Naive B cell (primary cell): ENCODE measurements around the gene VAV2. TPM values are rescaled to one million over a fixed set of nuclear protein-coding genes. Genes with fewer than 3 reads are reported as not detected.

Experiments
- ATAC-seq, 2 donors: fragments of 150-1000 bp; cut with Tn5 transposase; 2 replicates each; pipeline ENCODE4 v1.10.0; 2021; ENCODE audit warnings: low read depth in 2 of 2, mild to moderate bottlenecking in 2 of 2, moderate library complexity in 2 of 2
- DNase-seq: peaks from one replicate; pipeline ENCODE4 v3.0.0; 2022
- H3K27ac Mint-ChIP-seq, 6 donors: one replicate each; pipeline ENCODE4 v1.8.0; 2020 to 2022; ENCODE audit warnings: mild to moderate bottlenecking in 6 of 6, mixed read lengths in 6 of 6, moderate library complexity in 5 of 6, inconsistent platforms in 2 of 6
- H3K27me3 Mint-ChIP-seq, 3 donors: one replicate each; pipeline ENCODE4 v1.8.0; 2021 to 2022; ENCODE audit warnings: mixed read lengths in 3 of 3, mild to moderate bottlenecking in 1 of 3
- H3K36me3 Mint-ChIP-seq, 2 donors: one replicate each; pipeline ENCODE4 v1.8.0; 2020 to 2022; ENCODE audit warnings: mixed read lengths in 2 of 2, inconsistent platforms in 1 of 2, mild to moderate bottlenecking in 1 of 2
- H3K4me1 Mint-ChIP-seq, 3 donors: one replicate each; pipeline ENCODE4 v1.8.0; 2020 to 2022; ENCODE audit warnings: mixed read lengths in 3 of 3, inconsistent platforms in 1 of 3, mild to moderate bottlenecking in 1 of 3, moderate library complexity in 1 of 3
- H3K4me3 Mint-ChIP-seq, 8 donors: one replicate each; pipeline ENCODE4 v1.8.0; 2020 to 2022; ENCODE audit warnings: mild to moderate bottlenecking in 8 of 8, mixed read lengths in 8 of 8, moderate library complexity in 8 of 8, inconsistent platforms in 2 of 8
- H3K9me3 Mint-ChIP-seq, 7 donors: one replicate each; pipeline ENCODE4 v1.8.0; 2020 to 2022; ENCODE audit warnings: mixed read lengths in 7 of 7, mild to moderate bottlenecking in 5 of 7, inconsistent platforms in 2 of 7, moderate library complexity in 1 of 7
- polyA plus RNA-seq, 6 donors: library from polyadenylated mRNA; unstranded; fragments of 300-500 nt; fragmentation: Illumina TruSeq; gene quantifications; one replicate each; pipeline ENCODE4 v1.2.3, GENCODE V29; 2021; ENCODE audit warnings: low read depth in 6 of 6

Gene VAV2
- polyA plus RNA-seq, 6 donors from 2014 or later: 5.7 to 33.3 (median 15.2) TPM

DNA sequence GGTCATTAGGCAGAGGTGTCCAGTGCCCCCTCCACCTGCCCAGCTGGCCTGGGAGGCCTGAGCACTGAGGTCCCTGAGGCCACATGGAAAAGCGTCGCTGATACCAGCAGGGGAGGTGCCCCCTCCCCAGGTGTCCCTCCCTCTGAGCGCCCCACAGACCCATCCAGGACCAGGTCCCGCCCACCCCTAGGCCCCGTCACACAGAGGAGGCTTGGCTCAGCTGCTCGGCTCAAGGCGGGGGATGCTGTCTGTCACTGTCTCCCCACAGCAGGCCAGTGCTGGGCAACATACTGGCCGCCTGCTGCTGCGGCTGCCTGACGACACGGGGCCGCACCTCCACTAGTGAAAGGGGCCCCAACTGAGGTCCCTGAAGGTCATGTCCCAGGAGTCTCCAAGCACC is 71.7 kb downstream of the VAV2 start:
- Mint-ChIP-seq H3K4me1 (peaks cover 36 to 58% (median 54%) of the 10 kb centered on the region in 3 donors), H3K27me3 (no peaks in the 10 kb centered on the region), H3K4me3 (no peak overlapping the region), H3K9me3 (peaks cover 0 to 2% (median 0%) of the 10 kb centered on the region in 7 donors), H3K36me3 (no peaks in the 10 kb centered on the region), H3K27ac (no peak overlapping the region)
- DNase-seq (no peak), ATAC-seq (no peak)

- DNase-seq: no peak
- Mint-ChIP-seq H3K27me3 (no peaks in the 10 kb centered on the region), H3K36me3 (no peaks in the 10 kb centered on the region), H3K4me1 (peaks cover 44 to 65% (median 58%) of the 10 kb centered on the region in 3 donors), H3K9me3 (peaks cover 0 to 2% (median 0%) of the 10 kb centered on the region in 7 donors), H3K4me3 (peak overlapping the region in 3 of 8 donors; percentile 55 to 68 (median 57)), H3K27ac (peak overlapping the region in 3 of 6 donors; percentile 4 to 68 (median 63))
- ATAC-seq: no peak
Observed at GRCh38 chr9:133919253-133920115, 72.6 kb downstream of the VAV2 start.

DNA sequence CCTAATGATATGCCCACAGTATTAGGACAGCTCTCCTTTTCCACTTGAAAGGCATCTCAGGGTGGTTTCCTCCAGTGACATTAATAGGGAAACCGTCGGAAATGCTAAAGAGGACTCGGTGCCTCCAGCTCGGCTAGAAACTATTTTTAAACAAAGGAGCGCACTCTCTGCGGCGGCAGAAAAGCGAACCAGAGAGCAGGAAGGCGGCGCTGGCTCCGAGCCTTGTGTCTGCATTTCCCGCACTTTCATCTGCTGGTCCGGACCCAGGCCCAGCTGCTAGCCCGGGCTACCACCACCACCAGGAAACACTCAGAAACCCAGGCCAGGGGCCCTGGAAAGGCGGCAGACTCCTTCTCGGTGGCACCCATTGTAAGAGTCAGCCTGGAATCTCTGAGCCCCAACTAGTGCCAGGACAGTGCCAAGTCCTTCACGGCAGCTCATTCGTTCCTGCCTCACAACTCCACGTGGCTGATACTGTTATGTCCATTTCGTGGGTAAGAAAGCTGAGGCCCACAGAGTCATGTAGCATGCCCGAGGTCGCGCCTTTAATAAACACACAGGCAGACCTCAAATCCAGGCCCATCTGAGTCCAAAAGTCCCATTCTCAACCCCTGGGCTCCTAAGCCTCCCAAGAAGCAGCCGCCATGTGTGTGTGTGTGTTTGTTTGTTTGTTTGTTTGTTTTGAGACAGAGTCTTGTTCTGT is 73.9 kb downstream of the VAV2 start:
- Mint-ChIP-seq H3K4me1 (peaks cover 48 to 69% (median 65%) of the 10 kb centered on the region in 3 donors), H3K9me3 (peaks cover 0 to 1% (median 0%) of the 10 kb centered on the region in 7 donors), H3K27ac (peak overlapping the region in 4 of 6 donors; percentile 39 to 92 (median 76)), H3K4me3 (peak overlapping the region in 4 of 8 donors; percentile 3 to 49 (median 25)), H3K36me3 (no peaks in the 10 kb centered on the region), H3K27me3 (no peaks in the 10 kb centered on the region)
- no peak for ATAC-seq
- DNase-seq: no peak

GRCh38 chr9:133917375-133917774 is 74.7 kb downstream of the VAV2 start:
- no peaks in the 10 kb centered on the region for H3K9me3 Mint-ChIP-seq
- DNase-seq (no peak), ATAC-seq (no peak)
- no peaks in the 10 kb centered on the region for H3K36me3 Mint-ChIP-seq
- H3K27ac Mint-ChIP-seq: peak overlapping the region in 4 of 6 donors; percentile 36 to 73 (median 44)
- no peaks in the 10 kb centered on the region for H3K27me3 Mint-ChIP-seq
- peak overlapping the region in 1 of 8 donors; percentile 6 for H3K4me3 Mint-ChIP-seq
- peaks cover 50 to 69% (median 69%) of the 10 kb centered on the region in 3 donors for H3K4me1 Mint-ChIP-seq

- ATAC-seq (no peak), DNase-seq (no peak)
- peak overlapping the region in 3 of 6 donors; percentile 36 to 96 (median 53) for H3K27ac Mint-ChIP-seq
- H3K36me3 Mint-ChIP-seq: no peaks in the 10 kb centered on the region
- peak overlapping the region in 2 of 8 donors; percentile 27 to 58 for H3K4me3 Mint-ChIP-seq
- no peaks in the 10 kb centered on the region for H3K9me3 Mint-ChIP-seq
- H3K4me1 Mint-ChIP-seq: peaks cover 58 to 75% (median 69%) of the 10 kb centered on the region in 3 donors
- H3K27me3 Mint-ChIP-seq: no peaks in the 10 kb centered on the region
Observed at GRCh38 chr9:133916159-133916541, 76.0 kb downstream of the VAV2 start.

- ATAC-seq (no peak), DNase-seq (no peak)
- Mint-ChIP-seq H3K27ac (peak overlapping the region in 4 of 6 donors; percentile 53 to 96 (median 90)), H3K4me3 (peak overlapping the region in 4 of 8 donors; percentile 27 to 61 (median 45)), H3K27me3 (no peaks in the 10 kb centered on the region), H3K9me3 (no peaks in the 10 kb centered on the region), H3K36me3 (no peaks in the 10 kb centered on the region), H3K4me1 (peaks cover 63 to 79% (median 72%) of the 10 kb centered on the region in 3 donors)
Observed at GRCh38 chr9:133915534-133916158, 76.5 kb downstream of the VAV2 start.

DNA sequence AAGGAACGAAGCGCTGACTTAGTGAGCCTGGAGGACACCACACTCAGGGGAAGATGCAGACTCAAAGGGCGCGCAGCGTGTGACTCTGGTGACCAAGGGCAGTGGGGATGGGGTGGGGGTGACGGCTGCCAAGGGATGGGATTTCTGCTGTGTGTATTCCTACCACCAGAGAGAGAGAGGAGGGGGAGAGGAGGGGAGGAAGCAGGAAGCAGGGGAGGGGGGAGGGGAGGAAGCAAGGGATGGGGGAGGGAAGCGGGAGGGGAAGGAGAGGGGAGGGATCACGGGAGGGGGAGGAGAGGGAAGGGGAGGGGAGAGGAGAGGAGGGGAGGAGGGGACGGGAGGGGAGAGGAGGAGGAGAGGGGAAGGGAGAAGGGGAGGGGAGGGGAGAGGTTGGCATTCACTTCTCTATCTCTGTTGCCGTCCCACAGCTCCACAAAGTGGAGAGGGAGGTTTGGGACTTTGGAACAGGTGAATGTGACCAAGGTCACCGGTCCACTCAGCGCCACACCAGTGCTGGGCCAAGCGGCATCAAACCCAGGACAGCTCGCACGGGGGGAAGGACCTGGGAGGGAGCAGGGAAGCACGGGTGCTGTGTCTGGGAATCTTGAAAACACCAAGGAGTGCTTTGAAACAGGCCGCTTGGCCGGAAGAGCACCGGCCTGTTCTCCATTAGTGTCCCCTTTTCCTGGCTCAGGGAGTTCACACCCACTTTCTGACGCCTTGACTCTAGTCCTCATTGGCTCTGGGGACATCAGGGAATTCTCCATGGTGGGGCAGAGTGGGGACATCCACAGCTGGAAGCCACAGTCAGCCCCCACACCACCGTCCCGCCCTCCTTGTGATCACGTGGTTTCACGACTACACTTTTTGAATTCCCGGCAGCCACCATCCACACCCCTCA is 77.4 kb downstream of the VAV2 start:
- no peak for ATAC-seq
- H3K27ac Mint-ChIP-seq: peak overlapping the region; percentile 19 to 93 (median 60)
- DNase-seq: no peak
- H3K36me3 Mint-ChIP-seq: no peaks in the 10 kb centered on the region
- H3K27me3 Mint-ChIP-seq: no peaks in the 10 kb centered on the region
- no peaks in the 10 kb centered on the region for H3K9me3 Mint-ChIP-seq
- peak overlapping the region in 6 of 8 donors; percentile 17 to 67 (median 60) for H3K4me3 Mint-ChIP-seq
- peaks cover 65 to 81% (median 81%) of the 10 kb centered on the region in 3 donors for H3K4me1 Mint-ChIP-seq

DNA sequence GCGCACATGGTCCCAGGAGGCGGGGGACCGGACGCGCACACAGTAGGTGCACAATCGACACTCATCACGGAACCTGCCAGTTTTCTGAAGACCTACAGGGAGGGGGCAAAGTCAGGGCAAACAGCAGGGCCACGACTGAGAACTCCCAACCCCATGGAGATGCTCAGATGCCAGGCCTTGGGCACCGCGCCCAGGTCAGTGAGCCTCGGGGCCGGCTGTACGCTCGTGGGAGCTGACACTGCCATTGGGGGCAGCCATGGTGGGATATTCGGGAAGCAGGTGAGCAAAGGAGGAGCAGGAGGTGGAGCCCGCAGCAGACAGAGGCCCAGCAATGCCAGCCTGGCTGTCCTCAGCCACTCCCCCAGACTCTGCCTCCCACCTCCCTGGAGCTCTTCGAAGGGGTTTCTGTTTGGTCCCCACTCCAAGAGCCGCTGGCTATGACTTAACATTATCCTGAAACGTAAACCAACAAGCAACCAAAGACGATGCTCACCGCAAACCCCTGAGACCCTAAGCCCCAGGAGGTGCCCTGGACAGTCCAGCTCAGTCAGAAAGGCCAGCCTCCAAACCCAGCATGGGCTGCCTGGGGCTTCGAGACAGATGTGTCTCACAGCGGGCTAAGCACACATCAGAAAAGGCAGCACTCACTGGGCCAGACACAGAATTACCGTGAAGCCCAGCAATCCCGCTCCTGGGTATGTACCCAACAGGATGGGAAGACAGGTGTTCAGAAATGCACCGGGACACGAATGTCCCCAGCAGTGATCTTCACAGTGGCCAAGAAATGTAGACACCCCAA is 78.4 kb downstream of the VAV2 start:
- DNase-seq (no peak), ATAC-seq (no peak)
- H3K4me3 Mint-ChIP-seq: peak overlapping the region in 3 of 8 donors; percentile 20 to 67 (median 35)
- no peaks in the 10 kb centered on the region for H3K36me3 Mint-ChIP-seq
- H3K4me1 Mint-ChIP-seq: peaks cover 66 to 86% (median 79%) of the 10 kb centered on the region in 3 donors
- no peaks in the 10 kb centered on the region for H3K9me3 Mint-ChIP-seq
- H3K27me3 Mint-ChIP-seq: no peaks in the 10 kb centered on the region
- H3K27ac Mint-ChIP-seq: peak overlapping the region in 4 of 6 donors; percentile 41 to 81 (median 76)

DNA sequence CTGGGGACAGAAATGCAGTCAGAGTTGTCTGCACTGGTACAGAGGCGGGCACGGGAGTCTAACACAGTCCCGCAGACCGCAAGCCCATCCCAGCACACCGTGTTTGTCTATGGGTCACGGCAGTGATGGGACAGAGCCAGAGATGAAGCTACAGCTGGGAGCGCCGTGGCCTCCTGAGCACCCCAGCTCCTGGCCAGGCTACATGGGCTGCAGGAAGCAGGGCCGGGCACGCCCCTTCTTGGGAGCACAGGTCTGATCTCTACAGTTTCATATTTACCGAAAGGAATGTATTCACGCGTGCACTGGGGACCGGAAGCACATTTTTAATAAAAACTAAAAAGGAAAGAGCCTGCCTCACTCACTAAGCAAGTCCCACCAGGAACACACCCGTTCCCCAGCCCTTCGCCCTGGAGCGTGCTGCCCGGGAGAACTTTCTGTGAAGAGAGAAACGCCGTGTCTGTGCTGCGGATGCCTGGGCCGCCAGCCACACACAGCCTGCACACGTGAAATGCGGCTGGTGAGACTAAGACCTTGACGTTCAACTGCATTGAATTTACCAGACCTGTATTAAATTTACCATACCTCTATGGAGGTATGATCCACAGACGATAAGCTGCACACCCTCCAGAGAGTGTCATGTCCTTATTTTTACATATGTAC is 81.1 kb downstream of the VAV2 start:
- Mint-ChIP-seq H3K4me1 (peaks cover 55 to 78% (median 77%) of the 10 kb centered on the region in 3 donors), H3K27ac (peak overlapping the region in 2 of 6 donors; percentile 58 to 62), H3K4me3 (peak overlapping the region in 3 of 8 donors; percentile 12 to 37 (median 13)), H3K9me3 (no peaks in the 10 kb centered on the region), H3K27me3 (no peaks in the 10 kb centered on the region), H3K36me3 (no peaks in the 10 kb centered on the region)
- DNase-seq (no peak), ATAC-seq (no peak)

- H3K36me3 Mint-ChIP-seq: no peaks in the 10 kb centered on the region
- ATAC-seq (no peak), DNase-seq (no peak)
- peak overlapping the region in 2 of 6 donors; percentile 51 to 54 for H3K27ac Mint-ChIP-seq
- H3K4me1 Mint-ChIP-seq: peaks cover 39 to 76% (median 66%) of the 10 kb centered on the region in 3 donors
- no peaks in the 10 kb centered on the region for H3K27me3 Mint-ChIP-seq
- H3K9me3 Mint-ChIP-seq: no peaks in the 10 kb centered on the region
- no peak overlapping the region for H3K4me3 Mint-ChIP-seq
Observed at GRCh38 chr9:133906932-133907910, 84.9 kb downstream of the VAV2 start.
